GM18517 (cell line): Measurements from ENCODE around the gene CCL14.
"Not testable (repeated sequence)": the region's sequence is repeated elsewhere in the genome, so short reads cannot be mapped to it uniquely, and the experiment has no call there.

Experiments used
- ATAC-seq: cut with Tn5 transposase; IDR thresholded peaks from one replicate; pipeline ENCODE4 v1.9.1; 2021; ENCODE audit warnings: mild to moderate bottlenecking, moderate library complexity; ENCODE audit not compliant: unreplicated experiment

The CCL14 gene

GRCh38 chr17:35943537-35943936, 43.0 kb downstream of the CCL14 start, which contains the start of gene LYZL6:
TSS of gene LYZL6 (minus strand) at chr17:35943713. CDS start at chr17:35939356, 4,357 bp downstream.
- no peak for ATAC-seq

- no peak for ATAC-seq
These were observed 43.8 kb downstream of the CCL14 start for GRCh38 chr17:35942588-35943186.

DNA sequence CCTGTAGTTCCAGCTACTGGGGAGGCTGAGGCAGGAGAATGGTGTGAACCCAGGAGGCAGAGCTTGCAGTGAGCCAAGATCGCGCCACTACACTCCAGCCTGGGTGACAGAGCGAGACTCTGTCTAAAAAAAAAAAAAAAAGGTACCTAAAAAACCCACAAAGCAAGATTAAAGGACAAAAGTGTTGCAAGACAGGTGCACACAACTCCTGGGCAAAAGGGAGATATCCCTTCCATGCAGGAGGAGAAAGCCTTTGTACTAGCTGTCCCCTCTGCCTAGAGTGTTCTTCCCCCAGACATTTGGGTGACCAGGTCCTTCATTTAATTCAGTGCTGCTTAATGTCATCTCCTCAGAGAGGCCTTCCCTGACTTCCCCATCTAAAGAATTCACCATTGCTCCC, 48.0 kb downstream of the CCL14 start:
- ATAC-seq: not testable (repeated sequence)

- ATAC-seq: no peak
These were observed 50.5 kb downstream of the CCL14 start for GRCh38 chr17:35936063-35936462.

DNA sequence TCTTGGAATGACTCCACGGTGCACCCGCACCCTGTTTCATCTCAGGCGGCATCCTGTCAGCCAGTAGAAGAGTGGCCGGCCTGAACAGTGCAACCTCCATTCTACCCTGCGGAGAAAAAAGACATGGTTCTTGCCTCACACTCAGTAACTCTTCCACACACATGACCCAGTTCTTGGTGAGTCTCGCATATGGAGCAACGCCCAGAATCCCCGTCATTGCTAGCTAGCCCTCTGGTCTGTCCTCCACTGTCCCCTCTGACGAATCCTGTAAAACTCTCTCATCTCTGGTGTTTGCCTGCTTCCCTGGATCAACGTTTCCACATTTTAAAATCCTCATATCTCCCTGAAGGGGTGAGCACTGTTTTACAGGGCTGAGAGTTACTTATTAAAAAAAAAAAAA, 51.8 kb downstream of the CCL14 start:
- ATAC-seq: no peak
